HEK293 (cell line): Measurements from ENCODE around the gene PODXL2.

ENCODE experiments used
- CTCF ChIA-PET: fragments of 350-600 bp; formaldehyde crosslinking; extraction: SDS; loops from one replicate; lab custom pipeline; 2021; ENCODE audit warnings: antibody characterized with exemption; lab: Yijun Ruan, JAX
- POLR2A ChIA-PET: fragments of 300-600 bp; formaldehyde crosslinking; extraction: SDS; loops from one replicate; lab custom pipeline; 2020; ENCODE audit warnings: antibody characterized with exemption, inconsistent platforms; lab: Yijun Ruan, JAX
- H3K27ac ChIP-seq: fragments of 200-500 bp; sonication (Bioruptor generic); 2 replicates; pipeline ENCODE4 v1.5.1; 2014; ENCODE audit warnings: low read depth, low read length, control low read depth, inconsistent platforms; ENCODE audit errors: extremely low read depth
- H3K36me3 ChIP-seq, 2 experiments: fragments of 200-500 bp in 1 of 2; sonication (Bioruptor generic) in 1 of 2; 1 replicate in 1 of 2; 2 replicates in 1 of 2; pipeline ENCODE4 v1.5.1; 2014 to 2017; ENCODE audit warnings: inconsistent platforms in 2 of 2, low read length in 2 of 2; ENCODE audit not compliant: control insufficient read depth in 2 of 2, insufficient read depth in 1 of 2
- H3K4me1 ChIP-seq: fragments of 200-500 bp; sonication (Bioruptor generic); 2 replicates; pipeline ENCODE4 v1.5.1; 2014; ENCODE audit warnings: mild to moderate bottlenecking, low read length, inconsistent platforms; ENCODE audit not compliant: control insufficient read depth, insufficient read depth
- H3K4me3 ChIP-seq: 2 replicates; pipeline ENCODE4 v1.5.1; 2011; ENCODE audit warnings: low read depth, mild to moderate bottlenecking, control low read depth, low read length, moderate library complexity
- H3K9me3 ChIP-seq: fragments of 200-500 bp; sonication (Bioruptor generic); 2 replicates; pipeline ENCODE4 v1.5.1; 2014; ENCODE audit warnings: low read depth, low read length, inconsistent platforms; ENCODE audit not compliant: control insufficient read depth, insufficient read depth
- BCL11B ChIP-seq: fragments of 450-650 bp; formaldehyde crosslinking; IDR thresholded peaks from 2 replicates; pipeline ENCODE4 v1.5.1; 2016; ENCODE audit warnings: low read depth, missing biosample characterization, missing genetic modification characterization
- CTCF ChIP-seq: fragments of 450-650 bp; formaldehyde crosslinking; IDR thresholded peaks from 2 replicates; pipeline ENCODE4 v1.5.1; 2016; ENCODE audit warnings: missing biosample characterization, missing genetic modification characterization
- MYNN ChIP-seq: fragments of 450-650 bp; formaldehyde crosslinking; IDR thresholded peaks from 2 replicates; pipeline ENCODE4 v1.5.1; 2016; ENCODE audit warnings: missing biosample characterization, missing genetic modification characterization, borderline replicate concordance
- ZBTB17 ChIP-seq: fragments of 450-650 bp; formaldehyde crosslinking; IDR thresholded peaks from 2 replicates; pipeline ENCODE4 v1.5.1; 2016; ENCODE audit warnings: missing biosample characterization, missing genetic modification characterization
- ZBTB20 ChIP-seq: fragments of 450-650 bp; formaldehyde crosslinking; IDR thresholded peaks from 2 replicates; pipeline ENCODE4 v1.5.1; 2016; ENCODE audit warnings: missing biosample characterization, missing genetic modification characterization
- ZBTB48 ChIP-seq: fragments of 450-650 bp; formaldehyde crosslinking; IDR thresholded peaks from 2 replicates; pipeline ENCODE4 v1.5.1; 2016; ENCODE audit warnings: missing biosample characterization, missing genetic modification characterization
- ZIC2 ChIP-seq: fragments of 450-650 bp; formaldehyde crosslinking; IDR thresholded peaks from 2 replicates; pipeline ENCODE4 v1.5.1; 2016; ENCODE audit warnings: missing biosample characterization, missing genetic modification characterization
- ZNF132 ChIP-seq: fragments of 450-650 bp; formaldehyde crosslinking; IDR thresholded peaks from 2 replicates; pipeline ENCODE4 v1.5.1; 2017; ENCODE audit warnings: missing biosample characterization, missing genetic modification characterization, borderline replicate concordance
- ZNF211 ChIP-seq: fragments of 450-650 bp; formaldehyde crosslinking; IDR thresholded peaks from 2 replicates; pipeline ENCODE4 v1.5.1; 2016; ENCODE audit warnings: low read depth, missing biosample characterization, missing genetic modification characterization
- ZNF473 ChIP-seq: fragments of 450-650 bp; formaldehyde crosslinking; IDR thresholded peaks from 2 replicates; pipeline ENCODE4 v1.5.1; 2017; ENCODE audit warnings: missing biosample characterization, missing genetic modification characterization
- ZNF529 ChIP-seq: fragments of 450-650 bp; formaldehyde crosslinking; IDR thresholded peaks from 2 replicates; pipeline ENCODE4 v1.5.1; 2017; ENCODE audit warnings: missing genetic modification characterization, missing biosample characterization; ENCODE audit not compliant: insufficient replicate concordance
- ZNF544 ChIP-seq: fragments of 450-650 bp; formaldehyde crosslinking; IDR thresholded peaks from 2 replicates; pipeline ENCODE4 v1.5.0; 2017; ENCODE audit warnings: missing biosample characterization, missing genetic modification characterization
- ZNF626 ChIP-seq: fragments of 450-650 bp; sonication (Bioruptor Pico); formaldehyde crosslinking; IDR thresholded peaks from 2 replicates; pipeline ENCODE4 v1.5.1; 2018; ENCODE audit warnings: missing biosample characterization, missing genetic modification characterization, inconsistent platforms
- ZNF654 ChIP-seq: fragments of 450-650 bp; formaldehyde crosslinking; IDR thresholded peaks from 2 replicates; pipeline ENCODE4 v1.5.1; 2016; ENCODE audit warnings: low read depth, missing biosample characterization, missing genetic modification characterization
- ZNF76 ChIP-seq: fragments of 450-650 bp; formaldehyde crosslinking; IDR thresholded peaks from 2 replicates; pipeline ENCODE4; 2016; ENCODE audit warnings: low read depth, missing biosample characterization, missing genetic modification characterization, borderline replicate concordance
- ZNF792 ChIP-seq: fragments of 450-650 bp; formaldehyde crosslinking; IDR thresholded peaks from 2 replicates; pipeline ENCODE4 v1.5.1; 2016; ENCODE audit warnings: missing biosample characterization, missing genetic modification characterization
- TF ChIP-seq, protein P1 (sequence below): fragments of 450-650 bp; formaldehyde crosslinking; IDR thresholded peaks from 2 replicates; pipeline ENCODE4 v1.5.0; 2017; ENCODE audit warnings: missing biosample characterization, missing genetic modification characterization, borderline replicate concordance

PODXL2 gene

DNA sequence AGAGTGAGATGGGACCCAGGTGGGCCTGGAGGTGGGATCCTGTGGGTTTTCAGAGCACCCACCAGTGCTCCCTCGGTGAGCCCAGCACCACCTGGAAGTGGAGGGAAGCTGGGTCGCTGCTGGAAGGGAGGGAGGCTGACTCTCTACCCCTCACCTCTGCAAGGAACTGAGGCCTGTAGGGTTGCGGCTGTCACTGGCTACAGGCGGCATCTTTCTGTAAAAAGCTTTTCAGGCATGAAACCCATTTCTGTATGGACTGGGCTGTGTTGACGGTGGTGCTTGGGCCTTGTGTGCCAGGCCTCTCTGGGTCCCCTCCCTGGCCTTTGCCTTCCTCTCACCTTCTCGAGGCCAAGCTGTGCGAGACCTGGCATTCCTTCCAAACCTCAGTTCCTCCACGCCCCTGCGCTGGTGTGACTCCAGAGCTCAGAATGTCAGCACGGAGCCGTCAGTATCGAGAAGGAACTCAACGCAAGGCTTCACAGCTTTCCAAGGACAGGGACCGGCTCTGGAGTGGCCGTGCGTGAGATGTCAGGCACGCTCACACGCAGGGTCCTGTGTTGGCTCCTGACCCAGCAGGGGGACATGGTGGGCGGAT, 60.4 kb downstream of the PODXL2 start:
- H3K9me3 ChIP-seq: no peaks in the 10 kb centered on the region
- ChIA-PET CTCF (no interaction called here), POLR2A (no interaction called here)
- H3K4me1 ChIP-seq: no peaks in the 10 kb centered on the region
- TF ChIP-seq ZNF76 (tag by site-specific recombination): no peak
- no peak for TF ChIP-seq ZNF544 (tag by site-specific recombination)
- TF ChIP-seq ZNF211 (tag by site-specific recombination): no peak
- TF ChIP-seq, all 188 proteins: peak for 0
- Histone ChIP-seq H3K36me3 (no peaks in the 10 kb centered on the region), H3K4me3 (no peak overlapping the region), H3K27ac (no peak overlapping the region)

GRCh38 chr3:127690106-127690505, 61.1 kb downstream of the PODXL2 start:
- H3K36me3 ChIP-seq: no peaks in the 10 kb centered on the region
- CTCF ChIA-PET: interaction anchor here (0.8 kb wide), 1 partner anchor 61 kb away, joined by 3 read pairs; no protein-coding TSS in a partner anchor
- H3K4me3 ChIP-seq: no peak overlapping the region
- no peak for TF ChIP-seq BCL11B
- no peak for TF ChIP-seq ZNF654
- no peak for TF ChIP-seq ZNF529 (tag by site-specific recombination)
- TF ChIP-seq ZNF626 (tag by site-specific recombination): no peak
- TF ChIP-seq ZNF792 (tag by site-specific recombination): no peak
- TF ChIP-seq ZNF473 (tag by site-specific recombination): no peak
- no peak overlapping the region for H3K27ac ChIP-seq
- H3K9me3 ChIP-seq: no peaks in the 10 kb centered on the region
- H3K4me1 ChIP-seq: no peaks in the 10 kb centered on the region
- POLR2A ChIA-PET: no interaction called here

GRCh38 chr3:127690823-127691452, 62.0 kb downstream of the PODXL2 start:
- Histone ChIP-seq H3K9me3 (no peaks in the 10 kb centered on the region), H3K27ac (no peak overlapping the region), H3K4me3 (no peak overlapping the region), H3K36me3 (no peaks in the 10 kb centered on the region)
- TF ChIP-seq ZBTB48 (tag by site-specific recombination) (peak; percentile 91), ZIC2 (0 out of 2 replicates have a peak, but pooled peaks have one; percentile 26), ZNF132 (tag by site-specific recombination) (no peak), CTCF (tag by site-specific recombination) (peak; percentile 65), MYNN (tag by site-specific recombination) (no peak)
- TF ChIP-seq, all 188 proteins: peak for 3
- POLR2A ChIA-PET: no interaction called here
- CTCF ChIA-PET: interaction anchor here (0.6 to 1.4 kb wide), 5 partner anchors 47 to 268 kb away, joined by 3 to 7 read pairs (median 5); no protein-coding TSS in a partner anchor
- no peaks in the 10 kb centered on the region for H3K4me1 ChIP-seq

- ChIA-PET POLR2A (no interaction called here), CTCF (interaction anchor here (1.2 to 1.4 kb wide), 3 partner anchors 140 to 268 kb away, joined by 4 to 7 read pairs (median 5); no protein-coding TSS in a partner anchor)
- Histone ChIP-seq H3K36me3 (no peaks in the 10 kb centered on the region), H3K9me3 (no peaks in the 10 kb centered on the region), H3K4me1 (no peaks in the 10 kb centered on the region), H3K27ac (no peak overlapping the region), H3K4me3 (no peak overlapping the region)
- TF ChIP-seq ZBTB20 (tag by site-specific recombination) (no peak), ZBTB17 (tag by site-specific recombination) (no peak)
- TF ChIP-seq, protein P1, sequence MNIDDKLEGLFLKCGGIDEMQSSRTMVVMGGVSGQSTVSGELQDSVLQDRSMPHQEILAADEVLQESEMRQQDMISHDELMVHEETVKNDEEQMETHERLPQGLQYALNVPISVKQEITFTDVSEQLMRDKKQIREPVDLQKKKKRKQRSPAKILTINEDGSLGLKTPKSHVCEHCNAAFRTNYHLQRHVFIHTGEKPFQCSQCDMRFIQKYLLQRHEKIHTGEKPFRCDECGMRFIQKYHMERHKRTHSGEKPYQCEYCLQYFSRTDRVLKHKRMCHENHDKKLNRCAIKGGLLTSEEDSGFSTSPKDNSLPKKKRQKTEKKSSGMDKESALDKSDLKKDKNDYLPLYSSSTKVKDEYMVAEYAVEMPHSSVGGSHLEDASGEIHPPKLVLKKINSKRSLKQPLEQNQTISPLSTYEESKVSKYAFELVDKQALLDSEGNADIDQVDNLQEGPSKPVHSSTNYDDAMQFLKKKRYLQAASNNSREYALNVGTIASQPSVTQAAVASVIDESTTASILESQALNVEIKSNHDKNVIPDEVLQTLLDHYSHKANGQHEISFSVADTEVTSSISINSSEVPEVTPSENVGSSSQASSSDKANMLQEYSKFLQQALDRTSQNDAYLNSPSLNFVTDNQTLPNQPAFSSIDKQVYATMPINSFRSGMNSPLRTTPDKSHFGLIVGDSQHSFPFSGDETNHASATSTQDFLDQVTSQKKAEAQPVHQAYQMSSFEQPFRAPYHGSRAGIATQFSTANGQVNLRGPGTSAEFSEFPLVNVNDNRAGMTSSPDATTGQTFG (tag by site-specific recombination): no peak
Observed at GRCh38 chr3:127691489-127691888, 62.5 kb downstream of the PODXL2 start.
